HG03135 (cell line): ENCODE measurements around the gene MS4A3.
"Not testable (repeated sequence)": the region's sequence is repeated elsewhere in the genome, so short reads cannot be mapped to it uniquely, and the experiment has no call there.

Experiments
- ATAC-seq: cut with Tn5 transposase; IDR thresholded peaks from one replicate; pipeline ENCODE4 v1.9.1; 2021; ENCODE audit warnings: mild to moderate bottlenecking, moderate library complexity; ENCODE audit not compliant: unreplicated experiment

MS4A3 gene

GRCh38 chr11:60056349-60056969 lies at the start of gene MS4A3:
TSS of gene MS4A3 (plus strand) at chr11:60056665. CDS start at chr11:60061161, 4,496 bp downstream.
- no peak for ATAC-seq

GRCh38 chr11:60016881-60017280 lies 39.6 kb upstream of the MS4A3 start, which contains the start of gene OOSP4B:
TSS of gene OOSP4B (plus strand) at chr11:60017181.
- ATAC-seq, result no peak

- no peak for ATAC-seq
These were observed 38.4 kb upstream of the MS4A3 start for GRCh38 chr11:60018058-60018457.

GRCh38 chr11:60020376-60020775 lies 36.1 kb upstream of the MS4A3 start:
- not testable (repeated sequence) for ATAC-seq

DNA sequence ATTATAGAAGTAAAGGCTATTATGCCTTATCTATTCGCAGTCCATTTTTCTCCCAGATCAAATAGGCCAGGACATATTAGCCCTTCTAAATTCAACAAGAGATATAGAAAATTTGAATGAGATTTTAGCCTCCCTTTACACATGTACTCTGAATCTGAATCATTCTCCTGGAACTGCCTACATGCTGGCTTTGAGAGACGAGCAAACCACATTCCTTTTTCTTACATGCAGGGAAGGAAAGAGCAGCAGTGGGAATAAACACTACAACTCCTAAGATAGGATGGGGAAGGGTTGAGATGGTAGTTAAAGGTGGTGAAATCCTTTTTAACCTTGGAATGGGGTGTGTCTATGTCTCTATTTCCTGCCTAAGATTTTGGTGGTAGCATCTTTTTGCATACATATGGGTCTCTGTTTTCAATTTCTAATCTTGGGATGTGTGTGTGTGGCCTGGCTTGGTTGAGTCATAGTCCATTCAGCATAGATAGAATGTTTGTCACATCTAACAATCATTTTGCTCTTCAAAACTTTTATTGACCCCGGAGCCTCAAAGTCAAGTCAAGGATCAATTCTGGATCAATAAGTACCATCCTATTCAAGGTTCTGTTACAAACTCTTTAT lies 27.3 kb upstream of the MS4A3 start:
- ATAC-seq, result no peak

- ATAC-seq, result no peak
These were observed 16.4 kb upstream of the MS4A3 start, which contains the start of gene OOSP2 for GRCh38 chr11:60040109-60040508. TSS of gene OOSP2 (plus strand) at chr11:60040409. CDS start at chr11:60040460, 51 bp downstream.

DNA sequence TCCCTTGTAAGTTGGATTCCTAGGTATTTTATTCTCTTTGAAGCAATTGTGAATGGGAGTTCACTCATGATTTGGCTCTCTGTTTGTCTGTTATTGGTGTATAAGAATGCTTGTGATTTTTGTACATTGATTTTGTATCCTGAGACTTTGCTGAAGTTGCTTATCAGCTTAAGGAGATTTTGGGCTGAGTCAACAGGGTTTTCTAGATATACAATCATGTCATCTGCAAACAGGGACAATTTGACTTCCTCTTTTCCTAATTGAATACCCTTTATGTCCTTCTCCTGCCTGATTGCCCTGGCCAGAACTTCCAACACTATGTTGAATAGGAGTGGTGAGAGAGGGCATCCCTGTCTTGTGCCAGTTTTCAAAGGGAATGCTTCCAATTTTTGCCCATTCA lies 6.0 kb upstream of the MS4A3 start:
- not testable (repeated sequence) for ATAC-seq

DNA sequence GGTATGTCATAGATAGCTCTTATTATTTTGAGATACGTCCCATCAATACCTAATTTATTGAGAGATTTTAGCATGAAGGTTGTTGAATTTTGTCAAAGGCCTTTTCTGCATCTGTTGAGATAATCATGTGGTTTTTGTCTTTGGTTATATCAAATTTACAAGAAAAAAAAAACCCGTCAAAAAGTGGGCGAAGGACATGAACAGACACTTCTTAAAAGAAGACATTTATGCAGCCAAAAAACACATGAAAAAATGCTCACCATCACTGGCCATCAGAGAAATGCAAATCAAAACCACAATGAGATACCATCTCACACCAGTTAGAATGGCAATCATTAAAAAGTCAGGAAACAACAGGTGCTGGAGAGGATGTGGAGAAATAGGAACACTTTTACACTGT lies 5.6 kb upstream of the MS4A3 start:
- ATAC-seq, result not testable (repeated sequence)

DNA sequence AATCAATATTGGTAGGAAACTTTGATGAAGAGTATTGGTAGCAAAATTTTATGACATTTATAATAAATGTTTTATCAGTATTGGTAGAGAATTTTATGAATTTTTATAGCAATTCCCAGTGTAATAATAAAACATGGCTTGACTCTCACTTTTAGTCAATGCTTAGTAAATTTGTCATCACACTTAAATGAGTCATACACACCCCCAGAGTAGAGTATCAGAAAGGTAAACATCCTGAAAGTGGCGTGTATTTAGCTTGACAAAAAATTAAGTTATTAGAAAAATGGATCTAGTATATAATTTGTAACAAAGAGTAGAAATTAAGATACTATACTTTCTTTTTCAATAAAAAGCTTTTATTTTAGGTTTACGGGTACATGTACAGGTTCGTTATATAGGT lies 2.6 kb downstream of the MS4A3 start:
- ATAC-seq, result no peak

DNA sequence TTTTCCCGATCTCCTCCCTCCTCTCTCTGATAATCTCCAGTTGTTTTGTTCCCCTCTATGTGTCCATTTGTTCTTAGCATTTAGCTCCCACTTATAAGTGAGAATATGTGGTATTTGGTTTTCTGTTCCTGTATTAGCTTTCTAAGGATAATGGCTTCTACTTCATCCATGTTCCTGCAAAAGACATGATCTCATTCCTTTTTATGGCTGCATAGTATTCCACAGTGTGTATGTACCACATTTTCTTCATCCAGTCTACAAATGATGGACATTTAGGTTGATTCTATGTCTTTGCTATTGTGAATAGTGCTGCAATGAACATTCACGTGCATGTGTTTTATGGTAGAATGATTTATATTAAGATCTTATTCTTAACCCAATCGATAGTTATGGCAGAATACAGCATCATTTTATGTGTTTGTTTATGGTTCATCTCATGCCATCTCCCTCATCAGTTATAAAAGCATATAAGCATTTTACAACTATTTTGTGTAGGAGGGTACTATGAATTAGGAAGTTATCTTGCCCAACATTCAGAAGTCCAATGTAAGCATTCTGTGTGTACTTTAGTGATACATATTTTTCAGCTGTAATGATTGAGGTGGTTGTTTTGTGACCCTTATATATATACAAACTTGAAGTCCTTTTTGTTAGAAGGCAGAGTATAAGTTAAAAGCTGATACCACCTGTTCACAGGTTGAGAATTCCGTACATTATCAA lies 3.2 kb downstream of the MS4A3 start:
- ATAC-seq, result no peak

- no peak for ATAC-seq
These were observed 7.6 kb downstream of the MS4A3 start for GRCh38 chr11:60064111-60064510.

DNA sequence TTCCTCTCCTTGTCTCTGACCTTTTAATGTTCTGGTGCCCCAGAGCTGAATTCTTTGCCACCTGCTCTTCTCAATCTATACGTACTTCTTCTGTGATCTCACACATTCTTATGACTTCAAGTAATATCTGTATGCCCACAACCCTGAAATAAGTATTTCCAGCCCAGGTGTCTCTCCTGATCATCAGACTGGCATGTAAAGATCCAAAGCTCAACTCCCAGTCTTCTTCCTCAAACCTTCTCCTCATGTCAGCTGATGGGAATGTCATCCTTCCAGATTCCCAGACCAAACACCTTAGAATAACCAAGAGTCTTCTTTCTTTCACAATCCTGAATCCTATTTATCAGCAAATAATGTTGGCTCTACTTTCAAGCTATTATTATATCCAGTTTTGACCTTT lies 9.3 kb downstream of the MS4A3 start:
- no peak for ATAC-seq

GRCh38 chr11:60069450-60069849 lies 13.0 kb downstream of the MS4A3 start:
- ATAC-seq, result no peak

- ATAC-seq, result not testable (repeated sequence)
These were observed 15.2 kb downstream of the MS4A3 start for GRCh38 chr11:60071644-60072043.

GRCh38 chr11:60077216-60077817 lies 20.9 kb downstream of the MS4A3 start:
- ATAC-seq, result no peak

DNA sequence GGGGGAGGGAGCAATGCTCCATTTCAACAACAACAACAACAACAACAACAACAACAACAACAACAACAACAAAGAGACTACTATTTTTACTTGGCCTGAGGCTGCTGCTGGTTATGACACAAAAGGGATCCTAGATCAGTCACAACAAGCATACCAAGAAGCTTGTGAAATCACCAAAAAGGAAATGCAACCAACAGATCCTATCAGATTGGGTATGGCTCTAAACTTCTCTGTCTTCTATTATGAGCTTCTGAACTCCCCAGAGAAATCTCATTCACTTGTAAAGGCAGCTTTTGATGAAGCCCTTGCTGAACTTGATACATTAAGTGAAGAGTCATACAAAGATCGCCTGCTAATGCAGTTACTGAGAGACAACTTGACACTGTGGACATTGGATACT lies 21.5 kb downstream of the MS4A3 start:
- ATAC-seq, result no peak

DNA sequence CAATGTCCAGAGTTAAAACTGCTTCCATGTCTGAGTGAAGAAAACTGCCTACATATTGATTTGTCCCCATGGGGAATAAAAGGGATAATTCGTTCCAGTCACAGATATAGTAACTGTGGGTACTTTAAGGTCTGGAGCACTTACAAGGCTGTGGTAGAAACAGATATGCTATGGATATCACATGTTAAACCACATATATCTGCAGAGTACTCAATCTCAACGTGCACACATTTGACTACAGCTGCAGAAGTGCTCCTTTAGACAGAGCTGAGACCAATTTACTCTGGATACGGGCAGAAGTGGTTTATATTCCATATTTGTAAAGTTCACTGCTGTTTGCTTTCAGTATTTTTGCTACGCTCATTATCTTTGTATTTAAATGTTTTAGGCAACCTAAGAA lies 22.3 kb downstream of the MS4A3 start:
- ATAC-seq, result no peak

DNA sequence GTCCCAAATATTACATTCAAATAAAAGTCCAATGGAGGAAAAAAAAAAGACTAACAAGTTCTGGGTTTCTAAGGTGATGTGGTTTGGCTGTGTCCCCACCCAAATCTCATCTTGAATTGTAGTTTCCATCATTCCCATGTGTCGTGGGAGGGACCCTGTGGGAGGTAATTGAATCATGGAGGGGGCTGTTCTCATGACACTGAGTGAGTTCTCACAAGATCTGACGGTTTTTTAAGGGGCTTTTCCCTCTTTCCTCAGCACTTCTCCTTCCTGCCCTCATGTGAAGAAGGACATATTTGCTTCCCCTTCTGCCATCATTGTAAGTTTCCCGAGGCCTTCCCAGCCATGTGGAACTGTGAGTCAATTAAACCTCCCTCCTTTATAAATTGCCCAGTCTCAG lies 24.1 kb downstream of the MS4A3 start:
- no peak for ATAC-seq

DNA sequence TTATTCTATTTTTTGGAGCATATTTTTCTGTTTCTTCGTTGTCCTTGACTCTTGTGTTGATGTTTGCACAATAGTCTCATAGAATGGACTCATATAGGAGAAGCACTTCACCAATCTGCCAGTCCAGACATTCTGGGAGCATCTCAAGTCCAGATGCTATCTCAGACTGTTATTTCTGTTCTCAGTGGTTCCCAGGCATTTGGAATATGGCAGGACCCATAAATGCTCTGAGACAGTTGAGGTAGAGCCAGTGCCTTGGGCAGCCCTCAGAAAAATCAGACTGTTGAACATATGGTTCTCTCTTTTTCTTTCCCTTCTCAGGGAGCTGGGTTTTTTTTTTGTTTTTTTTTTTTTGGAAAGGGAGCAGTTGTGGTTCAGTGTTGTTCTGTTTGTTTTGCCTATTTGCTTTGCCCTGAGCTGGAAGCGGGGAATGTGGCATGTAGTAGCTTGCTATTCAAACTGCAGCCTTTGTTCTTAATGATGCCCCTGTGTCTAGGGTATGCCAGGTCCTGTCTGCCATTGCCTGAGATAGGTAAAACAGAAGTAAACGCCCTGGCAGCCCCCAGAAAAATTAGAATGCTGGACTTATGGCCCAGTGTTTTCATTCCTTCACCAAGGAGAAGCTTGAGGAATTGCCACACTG lies 28.3 kb downstream of the MS4A3 start:
- ATAC-seq, result no peak

DNA sequence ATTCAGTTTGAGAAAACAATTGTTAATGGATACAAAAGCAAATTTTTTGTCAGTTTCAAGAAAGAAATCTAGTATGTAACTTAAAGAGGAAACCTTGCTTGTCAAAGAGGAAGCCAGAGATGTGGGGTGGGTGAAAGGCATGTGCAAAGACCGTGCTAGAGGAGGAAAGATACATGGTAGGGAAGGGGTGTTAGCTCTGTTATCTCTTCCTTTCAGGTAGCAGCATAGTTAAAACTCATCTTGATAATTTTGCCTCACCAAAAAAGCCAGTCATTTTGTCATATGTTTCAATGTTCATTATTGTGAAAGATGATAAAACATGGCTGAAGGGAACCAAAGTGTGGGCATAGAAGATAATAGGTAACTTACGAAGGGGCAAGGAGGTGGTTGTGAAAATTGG lies 29.4 kb downstream of the MS4A3 start:
- ATAC-seq, result no peak

GRCh38 chr11:60087239-60087638 lies 30.8 kb downstream of the MS4A3 start:
- ATAC-seq, result no peak
